Liver (tissue), 9 donors: ENCODE data around the gene RANBP17. TPM values are rescaled to one million over a fixed set of nuclear protein-coding genes. Genes with fewer than 3 reads are reported as not detected.

Source experiments
- DNase-seq: peaks from one replicate; pipeline ENCODE4 v3.0.0-alpha.2; 2017; ENCODE audit warnings: low spot score
- H3K27ac ChIP-seq, 2 donors: one replicate each; pipeline ENCODE4 v1.7.0; 2013; ENCODE audit warnings: inconsistent platforms in 2 of 2, low read length in 2 of 2, control low read depth in 1 of 2, low read depth in 1 of 2, mild to moderate bottlenecking in 1 of 2
- H3K27me3 ChIP-seq, 4 donors: one replicate each; pipeline versions ENCODE4 v1.6.1 to v1.7.0; 2013; ENCODE audit warnings: low read length in 3 of 4, inconsistent platforms in 1 of 4, mild to moderate bottlenecking in 1 of 4, moderate library complexity in 1 of 4; ENCODE audit not compliant: control insufficient read depth in 4 of 4, insufficient read depth in 4 of 4
- H3K36me3 ChIP-seq, 4 donors: one replicate each; pipeline versions ENCODE4 v1.6.1 to v1.7.0; 2013; ENCODE audit warnings: low read length in 3 of 4, mild to moderate bottlenecking in 3 of 4, low read depth in 1 of 4, moderate library complexity in 1 of 4; ENCODE audit not compliant: control insufficient read depth in 4 of 4, insufficient read depth in 3 of 4
- H3K4me1 ChIP-seq, 4 donors: one replicate each; pipeline versions ENCODE4 v1.6.1 to v1.7.0; 2013; ENCODE audit warnings: low read length in 3 of 4, mild to moderate bottlenecking in 3 of 4, moderate library complexity in 1 of 4; ENCODE audit not compliant: control insufficient read depth in 4 of 4, insufficient read depth in 4 of 4
- H3K4me3 ChIP-seq, 3 donors: one replicate each; pipeline versions ENCODE4 v1.6.1 to v1.7.0; 2013; ENCODE audit warnings: low read length in 3 of 3, control low read depth in 1 of 3, low read depth in 1 of 3, mild to moderate bottlenecking in 1 of 3
- H3K9ac ChIP-seq, 2 donors: one replicate each; pipeline ENCODE4 v1.7.0; 2013; ENCODE audit warnings: low read length in 2 of 2, mild to moderate bottlenecking in 2 of 2, moderate library complexity in 2 of 2, control low read depth in 1 of 2, low read depth in 1 of 2
- H3K9me3 ChIP-seq, 4 donors: one replicate each; pipeline versions ENCODE4 v1.6.1 to v1.7.0; 2013; ENCODE audit warnings: low read length in 3 of 4; ENCODE audit not compliant: control insufficient read depth in 4 of 4
- EGR1 ChIP-seq, 2 donors: IDR thresholded peaks; 2 replicates each; pipeline ENCODE4 v1.6.1; 2016 to 2018; ENCODE audit warnings: antibody characterized with exemption in 2 of 2, low read depth in 2 of 2
- FOXA1 ChIP-seq: IDR thresholded peaks from 2 replicates; pipeline ENCODE4 v1.6.1; 2016; ENCODE audit warnings: antibody characterized with exemption
- FOXA2 ChIP-seq: IDR thresholded peaks from 2 replicates; pipeline ENCODE4 v1.6.1; 2016; ENCODE audit warnings: antibody characterized with exemption
- GABPA ChIP-seq, 2 donors: IDR thresholded peaks in 1 of 2; conservative IDR thresholded peaks in 1 of 2; 2 replicates each; pipeline ENCODE4 v1.6.1; 2016; ENCODE audit warnings: antibody characterized with exemption in 2 of 2, mild to moderate bottlenecking in 1 of 2, moderate library complexity in 1 of 2
- HNF4G ChIP-seq: IDR thresholded peaks from 2 replicates; pipeline ENCODE4 v1.6.1; 2016; ENCODE audit warnings: antibody characterized with exemption
- JUND ChIP-seq, 2 donors: IDR thresholded peaks; 2 replicates each; pipeline ENCODE4 v1.6.1; 2016; ENCODE audit warnings: antibody characterized with exemption in 2 of 2
- NR2F2 ChIP-seq: IDR thresholded peaks from 2 replicates; pipeline ENCODE4 v1.6.1; 2016; ENCODE audit warnings: antibody characterized with exemption
- RAD21 ChIP-seq, 2 donors: IDR thresholded peaks; 2 replicates each; pipeline ENCODE4 v1.6.1; 2016; ENCODE audit warnings: antibody characterized with exemption in 2 of 2, mild to moderate bottlenecking in 2 of 2
- RXRA ChIP-seq, 2 donors: IDR thresholded peaks; 2 replicates each; pipeline ENCODE4 v1.6.1; 2017 to 2018; ENCODE audit warnings: antibody characterized with exemption in 2 of 2, mild to moderate bottlenecking in 1 of 2
- SP1 ChIP-seq: IDR thresholded peaks from 2 replicates; pipeline ENCODE4 v1.6.1; 2018; ENCODE audit warnings: antibody characterized with exemption, mild to moderate bottlenecking
- TAF1 ChIP-seq: conservative IDR thresholded peaks from 2 replicates; pipeline ENCODE4 v1.6.1; 2016; ENCODE audit warnings: antibody characterized with exemption, mild to moderate bottlenecking
- YY1 ChIP-seq: IDR thresholded peaks from 2 replicates; pipeline ENCODE4 v1.6.1; 2016; ENCODE audit warnings: antibody characterized with exemption, mild to moderate bottlenecking
- WGBS: extraction: QIAGEN DNeasy Blood & Tissue Kit; methylation state at CpG from one replicate; pipeline ENCODE4 v1.1.7; 2013; 5-methylcytosine and 5-hydroxymethylcytosine counted together
- polyA plus RNA-seq, 2 donors: library from polyadenylated mRNA; stranded (reverse) in 1 of 2; unstranded in 1 of 2; fragments of 200-250 nt in 1 of 2; fragments of >200 nt in 1 of 2; fragmentation: Nextera tagmentation in 1 of 2; extraction: Ambion mirVana in 1 of 2; gene quantifications; one replicate each; pipeline versions ENCODE4 v1.2.1 to v1.2.3, GENCODE V29; 2013 to 2015
- total RNA-seq, 2 donors: library from RNA; depleted of rRNA; stranded (reverse); fragments of >200 nt; gene quantifications; one replicate each; pipeline ENCODE4 v1.2.3, GENCODE V29; 2014
- TF ChIP-seq, protein P1 (sequence below): IDR thresholded peaks from 2 replicates; pipeline ENCODE4 v1.6.1; 2016; ENCODE audit warnings: antibody characterized with exemption
- TF ChIP-seq, protein P2 (sequence below): IDR thresholded peaks from 2 replicates; pipeline ENCODE4 v1.6.1; 2016; ENCODE audit warnings: antibody characterized with exemption, mild to moderate bottlenecking
- TF ChIP-seq, protein P3 (sequence below): fragments of 150-350 bp; IDR thresholded peaks from 2 replicates; pipeline ENCODE4 v1.5.1; 2017; ENCODE audit warnings: improper control_type of control experiment, low read depth, low read length; ENCODE audit not compliant: missing input control
- TF ChIP-seq, protein P4 (sequence below): IDR thresholded peaks from 2 replicates; pipeline ENCODE4 v1.6.1; 2016; ENCODE audit warnings: antibody characterized with exemption
- TF ChIP-seq, protein P5 (sequence below): IDR thresholded peaks from 2 replicates; pipeline ENCODE4 v1.6.1; 2016; ENCODE audit warnings: antibody characterized with exemption
- donor health status: healthy.
- donor health status: healthy.
- donor health status: healthy.
- donor health status: healthy.
- donor health status: healthy.

The RANBP17 gene
- total and polyA plus RNA-seq, 4 donors: 0.83 to 10.8 (median 7.9) TPM

DNA sequence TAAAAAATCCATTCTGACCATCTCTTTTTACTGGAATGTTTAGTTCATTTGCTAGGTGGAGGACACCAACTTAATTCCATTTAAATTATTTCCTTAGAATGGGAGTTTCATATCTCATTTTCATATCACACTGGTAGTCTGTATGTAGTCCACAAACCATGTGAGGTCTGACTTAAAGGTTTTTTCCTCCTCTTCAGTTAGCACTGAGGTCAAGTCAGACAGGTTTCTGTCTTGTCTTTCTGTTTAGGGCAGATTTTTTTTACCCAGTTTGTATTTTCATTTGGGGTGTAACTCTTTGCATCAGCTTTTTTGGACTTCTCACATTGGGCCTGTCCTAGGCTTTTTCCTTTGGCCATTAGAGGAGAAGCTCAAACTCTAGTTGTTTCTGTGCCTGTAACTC, 75.3 kb downstream of the RANBP17 start:
- H3K4me1 ChIP-seq: no peaks in the 10 kb centered on the region
- no peak overlapping the region for H3K9ac ChIP-seq
- H3K36me3 ChIP-seq: no peaks in the 10 kb centered on the region
- H3K27ac ChIP-seq: no peak overlapping the region
- DNase-seq: no peak
- no peaks in the 10 kb centered on the region for H3K27me3 ChIP-seq
- H3K9me3 ChIP-seq: no peaks in the 10 kb centered on the region
- no peak overlapping the region for H3K4me3 ChIP-seq
- TF ChIP-seq EGR1 (IDR thresholded peaks at IDR 0.05; ENCODE audit: low read depth in 2 of 2) (no peak), JUND (IDR thresholded peaks at IDR 0.05) (no peak), NR2F2 (no peak), TAF1 (no peak), YY1 (no peak), HNF4G (no peak), SP1 (no peak), RAD21 (IDR thresholded peaks at IDR 0.05) (no peak), GABPA (IDR thresholded peaks at IDR 0.05 in 1 of 2, conservative IDR thresholded peaks at IDR 0.05 in 1 of 2) (no peak), FOXA2 (no peak)
- TF ChIP-seq, protein P1, sequence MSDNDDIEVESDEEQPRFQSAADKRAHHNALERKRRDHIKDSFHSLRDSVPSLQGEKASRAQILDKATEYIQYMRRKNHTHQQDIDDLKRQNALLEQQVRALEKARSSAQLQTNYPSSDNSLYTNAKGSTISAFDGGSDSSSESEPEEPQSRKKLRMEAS: no peak
- TF ChIP-seq, protein P2, sequence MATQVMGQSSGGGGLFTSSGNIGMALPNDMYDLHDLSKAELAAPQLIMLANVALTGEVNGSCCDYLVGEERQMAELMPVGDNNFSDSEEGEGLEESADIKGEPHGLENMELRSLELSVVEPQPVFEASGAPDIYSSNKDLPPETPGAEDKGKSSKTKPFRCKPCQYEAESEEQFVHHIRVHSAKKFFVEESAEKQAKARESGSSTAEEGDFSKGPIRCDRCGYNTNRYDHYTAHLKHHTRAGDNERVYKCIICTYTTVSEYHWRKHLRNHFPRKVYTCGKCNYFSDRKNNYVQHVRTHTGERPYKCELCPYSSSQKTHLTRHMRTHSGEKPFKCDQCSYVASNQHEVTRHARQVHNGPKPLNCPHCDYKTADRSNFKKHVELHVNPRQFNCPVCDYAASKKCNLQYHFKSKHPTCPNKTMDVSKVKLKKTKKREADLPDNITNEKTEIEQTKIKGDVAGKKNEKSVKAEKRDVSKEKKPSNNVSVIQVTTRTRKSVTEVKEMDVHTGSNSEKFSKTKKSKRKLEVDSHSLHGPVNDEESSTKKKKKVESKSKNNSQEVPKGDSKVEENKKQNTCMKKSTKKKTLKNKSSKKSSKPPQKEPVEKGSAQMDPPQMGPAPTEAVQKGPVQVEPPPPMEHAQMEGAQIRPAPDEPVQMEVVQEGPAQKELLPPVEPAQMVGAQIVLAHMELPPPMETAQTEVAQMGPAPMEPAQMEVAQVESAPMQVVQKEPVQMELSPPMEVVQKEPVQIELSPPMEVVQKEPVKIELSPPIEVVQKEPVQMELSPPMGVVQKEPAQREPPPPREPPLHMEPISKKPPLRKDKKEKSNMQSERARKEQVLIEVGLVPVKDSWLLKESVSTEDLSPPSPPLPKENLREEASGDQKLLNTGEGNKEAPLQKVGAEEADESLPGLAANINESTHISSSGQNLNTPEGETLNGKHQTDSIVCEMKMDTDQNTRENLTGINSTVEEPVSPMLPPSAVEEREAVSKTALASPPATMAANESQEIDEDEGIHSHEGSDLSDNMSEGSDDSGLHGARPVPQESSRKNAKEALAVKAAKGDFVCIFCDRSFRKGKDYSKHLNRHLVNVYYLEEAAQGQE: no peak
- TF ChIP-seq, protein P3, sequence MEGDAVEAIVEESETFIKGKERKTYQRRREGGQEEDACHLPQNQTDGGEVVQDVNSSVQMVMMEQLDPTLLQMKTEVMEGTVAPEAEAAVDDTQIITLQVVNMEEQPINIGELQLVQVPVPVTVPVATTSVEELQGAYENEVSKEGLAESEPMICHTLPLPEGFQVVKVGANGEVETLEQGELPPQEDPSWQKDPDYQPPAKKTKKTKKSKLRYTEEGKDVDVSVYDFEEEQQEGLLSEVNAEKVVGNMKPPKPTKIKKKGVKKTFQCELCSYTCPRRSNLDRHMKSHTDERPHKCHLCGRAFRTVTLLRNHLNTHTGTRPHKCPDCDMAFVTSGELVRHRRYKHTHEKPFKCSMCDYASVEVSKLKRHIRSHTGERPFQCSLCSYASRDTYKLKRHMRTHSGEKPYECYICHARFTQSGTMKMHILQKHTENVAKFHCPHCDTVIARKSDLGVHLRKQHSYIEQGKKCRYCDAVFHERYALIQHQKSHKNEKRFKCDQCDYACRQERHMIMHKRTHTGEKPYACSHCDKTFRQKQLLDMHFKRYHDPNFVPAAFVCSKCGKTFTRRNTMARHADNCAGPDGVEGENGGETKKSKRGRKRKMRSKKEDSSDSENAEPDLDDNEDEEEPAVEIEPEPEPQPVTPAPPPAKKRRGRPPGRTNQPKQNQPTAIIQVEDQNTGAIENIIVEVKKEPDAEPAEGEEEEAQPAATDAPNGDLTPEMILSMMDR: no peak
- TF ChIP-seq, protein P4, sequence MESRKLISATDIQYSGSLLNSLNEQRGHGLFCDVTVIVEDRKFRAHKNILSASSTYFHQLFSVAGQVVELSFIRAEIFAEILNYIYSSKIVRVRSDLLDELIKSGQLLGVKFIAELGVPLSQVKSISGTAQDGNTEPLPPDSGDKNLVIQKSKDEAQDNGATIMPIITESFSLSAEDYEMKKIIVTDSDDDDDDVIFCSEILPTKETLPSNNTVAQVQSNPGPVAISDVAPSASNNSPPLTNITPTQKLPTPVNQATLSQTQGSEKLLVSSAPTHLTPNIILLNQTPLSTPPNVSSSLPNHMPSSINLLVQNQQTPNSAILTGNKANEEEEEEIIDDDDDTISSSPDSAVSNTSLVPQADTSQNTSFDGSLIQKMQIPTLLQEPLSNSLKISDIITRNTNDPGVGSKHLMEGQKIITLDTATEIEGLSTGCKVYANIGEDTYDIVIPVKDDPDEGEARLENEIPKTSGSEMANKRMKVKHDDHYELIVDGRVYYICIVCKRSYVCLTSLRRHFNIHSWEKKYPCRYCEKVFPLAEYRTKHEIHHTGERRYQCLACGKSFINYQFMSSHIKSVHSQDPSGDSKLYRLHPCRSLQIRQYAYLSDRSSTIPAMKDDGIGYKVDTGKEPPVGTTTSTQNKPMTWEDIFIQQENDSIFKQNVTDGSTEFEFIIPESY: no peak
- TF ChIP-seq, protein P5, sequence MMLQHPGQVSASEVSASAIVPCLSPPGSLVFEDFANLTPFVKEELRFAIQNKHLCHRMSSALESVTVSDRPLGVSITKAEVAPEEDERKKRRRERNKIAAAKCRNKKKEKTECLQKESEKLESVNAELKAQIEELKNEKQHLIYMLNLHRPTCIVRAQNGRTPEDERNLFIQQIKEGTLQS: no peak

DNA sequence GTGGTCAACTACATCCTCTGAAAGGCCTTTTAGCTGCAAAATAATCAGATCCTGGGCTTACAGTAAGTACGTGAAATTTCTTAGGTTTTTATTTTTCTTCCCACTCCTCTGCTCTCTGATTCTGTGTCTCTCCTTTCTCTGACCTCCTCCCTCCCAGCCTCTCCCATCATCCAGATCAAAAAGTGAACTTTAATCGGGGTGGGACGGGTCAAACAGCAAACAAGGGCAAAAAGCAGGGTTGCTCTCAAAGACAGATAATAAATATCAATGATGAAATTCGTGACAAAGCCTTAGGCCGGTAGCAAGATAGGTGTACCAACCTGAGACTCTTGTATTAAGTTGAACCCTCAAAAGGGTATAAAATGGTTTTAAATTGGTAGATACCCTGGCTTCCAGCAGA, 76.1 kb downstream of the RANBP17 start:
- 22% methylated on average over 5 of the region's 5 CpGs for WGBS
- no peaks in the 10 kb centered on the region for H3K4me1 ChIP-seq
- H3K36me3 ChIP-seq: no peaks in the 10 kb centered on the region
- no peak for DNase-seq
- no peak overlapping the region for H3K27ac ChIP-seq
- H3K27me3 ChIP-seq: no peaks in the 10 kb centered on the region
- no peak overlapping the region for H3K9ac ChIP-seq
- H3K4me3 ChIP-seq: no peak overlapping the region
- no peaks in the 10 kb centered on the region for H3K9me3 ChIP-seq
- TF ChIP-seq FOXA1: no peak
- peak; percentile 72 to 82 for TF ChIP-seq RXRA (IDR thresholded peaks at IDR 0.05)
- TF ChIP-seq FOXA2: no peak
- peak; percentile 64 for TF ChIP-seq HNF4G
- no peak for TF ChIP-seq TAF1
- TF ChIP-seq SP1: peak; percentile 38
- TF ChIP-seq GABPA (IDR thresholded peaks at IDR 0.05 in 1 of 2, conservative IDR thresholded peaks at IDR 0.05 in 1 of 2): no peak
- TF ChIP-seq, protein P4: no peak
- TF ChIP-seq, protein P5: no peak
- TF ChIP-seq RAD21 (IDR thresholded peaks at IDR 0.05): no peak
- TF ChIP-seq YY1: no peak
- TF ChIP-seq, protein P1: no peak
- TF ChIP-seq EGR1 (IDR thresholded peaks at IDR 0.05; ENCODE audit: low read depth in 2 of 2): no peak
- TF ChIP-seq, protein P3: no peak
